Tibial nerve (tissue), 4 donors: Measurements from ENCODE around the gene FSTL4. TPM values are rescaled to one million over a fixed set of nuclear protein-coding genes. Genes with fewer than 3 reads are reported as not detected.

Source experiments
- DNase-seq, 2 donors: peaks; one replicate each; pipeline ENCODE4 v3.0.0-alpha.2; 2019; ENCODE audit warnings: low spot score in 2 of 2
- H3K27ac ChIP-seq, 4 donors: fragments of 200-600 bp; sonication (generic) in 3 of 4; one replicate each; pipeline ENCODE4 v1.5.1; 2017 to 2019; ENCODE audit warnings: mild to moderate bottlenecking in 1 of 4
- H3K27me3 ChIP-seq, 2 donors: fragments of 200-600 bp; sonication (generic) in 1 of 2; one replicate each; pipeline versions ENCODE4 v1.5.1 to v1.6.0; 2017 to 2019
- H3K36me3 ChIP-seq, 3 donors: fragments of 200-600 bp; sonication (generic); one replicate each; pipeline ENCODE4 v1.5.1; 2018 to 2019
- H3K4me1 ChIP-seq, 4 donors: fragments of 200-600 bp; sonication (generic) in 3 of 4; one replicate each; pipeline ENCODE4 v1.5.1; 2017 to 2019
- H3K4me3 ChIP-seq, 4 donors: fragments of 200-600 bp; sonication (generic) in 3 of 4; one replicate each; pipeline ENCODE4 v1.5.1; 2017 to 2019; ENCODE audit warnings: mild to moderate bottlenecking in 1 of 4, moderate library complexity in 1 of 4
- H3K9me3 ChIP-seq, 4 donors: fragments of 200-600 bp; sonication (generic) in 3 of 4; one replicate each; pipeline ENCODE4 v1.5.1; 2017 to 2019
- EP300 ChIP-seq, 2 donors: sonication (generic); formaldehyde crosslinking; IDR thresholded peaks; one replicate each; pipeline ENCODE4 v1.6.1; 2017; ENCODE audit warnings: antibody characterized with exemption in 2 of 2, mild to moderate bottlenecking in 1 of 2
- POLR2A ChIP-seq, 2 donors: fragments of 450-650 bp; IDR thresholded peaks; one replicate each; pipeline ENCODE4 v1.6.1; 2017; ENCODE audit warnings: antibody characterized with exemption in 2 of 2, mild to moderate bottlenecking in 2 of 2, moderate library complexity in 2 of 2
- WGBS, 2 donors: methylation state at CpG; one replicate each; pipeline ENCODE4 v1.1.5; 2018; 5-methylcytosine and 5-hydroxymethylcytosine counted together
- total RNA-seq, 4 donors: library from RNA; depleted of rRNA; stranded (reverse); fragments of >200 nt; gene quantifications; one replicate each; pipeline ENCODE4 v1.1.0, GENCODE V29; 2016
- TF ChIP-seq, protein P1 (sequence below), 5 experiments: fragments of 200-600 bp in 3 of 5; fragments of 450-650 bp in 2 of 5; sonication (generic) in 3 of 5; IDR thresholded peaks; one replicate each; pipeline ENCODE4 v1.5.1; 2016 to 2019; ENCODE audit warnings: antibody characterized with exemption in 5 of 5, mild to moderate bottlenecking in 3 of 5, moderate library complexity in 2 of 5

The FSTL4 gene
- total RNA-seq, 4 donors from 2014 or later, result 0.22 TPM; not detected in 3

DNA sequence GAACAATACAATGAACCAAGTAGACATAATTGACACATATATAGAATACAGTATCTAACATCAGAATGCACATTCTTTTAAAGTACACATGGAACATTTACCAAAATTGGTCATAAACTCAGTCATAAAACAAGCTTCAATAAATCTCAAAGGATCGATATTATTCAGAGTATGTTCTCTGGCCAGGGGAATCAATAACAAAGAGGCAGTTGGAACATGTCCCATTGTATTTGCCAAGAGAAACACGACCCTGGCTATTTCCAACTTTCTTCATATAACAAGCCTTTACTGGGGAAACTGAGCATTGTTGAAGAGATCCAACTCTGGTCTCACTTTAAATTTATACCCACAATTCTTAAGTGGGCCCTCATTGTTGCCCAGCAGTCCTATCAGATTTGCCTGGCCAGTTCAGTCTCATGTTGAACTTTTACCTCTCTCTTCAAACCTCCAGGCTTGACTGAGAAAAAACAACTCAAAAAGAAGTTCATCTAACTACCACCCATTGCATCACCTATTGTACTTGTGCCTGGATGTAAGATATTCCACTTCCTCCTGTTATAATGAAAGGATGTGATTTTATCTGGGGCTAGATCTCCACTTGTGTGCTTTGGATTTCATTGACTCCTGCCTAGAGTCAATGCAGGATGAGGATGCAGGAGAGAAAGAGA, 398.1 kb downstream of the FSTL4 start:
- H3K27ac ChIP-seq, result no peak overlapping the region
- H3K4me1 ChIP-seq, result no peaks in the 10 kb centered on the region
- DNase-seq, result no peak
- no peaks in the 10 kb centered on the region for H3K36me3 ChIP-seq
- H3K27me3 ChIP-seq, result no peaks in the 10 kb centered on the region
- no peak overlapping the region for H3K4me3 ChIP-seq
- no peaks in the 10 kb centered on the region for H3K9me3 ChIP-seq
- WGBS, 2 donors, result 34 to 41% methylated on average over 2 of the region's 2 CpGs
- no peak for TF ChIP-seq POLR2A (IDR thresholded peaks at IDR 0.05)

GRCh38 chr5:133205649-133206048, 406.7 kb downstream of the FSTL4 start:
- WGBS, 2 donors, result 55 to 60% methylated on average over 4 of the region's 4 CpGs
- no peak overlapping the region for H3K27ac ChIP-seq

GRCh38 chr5:133205204-133205603, 407.1 kb downstream of the FSTL4 start:
- TF ChIP-seq, protein P1, sequence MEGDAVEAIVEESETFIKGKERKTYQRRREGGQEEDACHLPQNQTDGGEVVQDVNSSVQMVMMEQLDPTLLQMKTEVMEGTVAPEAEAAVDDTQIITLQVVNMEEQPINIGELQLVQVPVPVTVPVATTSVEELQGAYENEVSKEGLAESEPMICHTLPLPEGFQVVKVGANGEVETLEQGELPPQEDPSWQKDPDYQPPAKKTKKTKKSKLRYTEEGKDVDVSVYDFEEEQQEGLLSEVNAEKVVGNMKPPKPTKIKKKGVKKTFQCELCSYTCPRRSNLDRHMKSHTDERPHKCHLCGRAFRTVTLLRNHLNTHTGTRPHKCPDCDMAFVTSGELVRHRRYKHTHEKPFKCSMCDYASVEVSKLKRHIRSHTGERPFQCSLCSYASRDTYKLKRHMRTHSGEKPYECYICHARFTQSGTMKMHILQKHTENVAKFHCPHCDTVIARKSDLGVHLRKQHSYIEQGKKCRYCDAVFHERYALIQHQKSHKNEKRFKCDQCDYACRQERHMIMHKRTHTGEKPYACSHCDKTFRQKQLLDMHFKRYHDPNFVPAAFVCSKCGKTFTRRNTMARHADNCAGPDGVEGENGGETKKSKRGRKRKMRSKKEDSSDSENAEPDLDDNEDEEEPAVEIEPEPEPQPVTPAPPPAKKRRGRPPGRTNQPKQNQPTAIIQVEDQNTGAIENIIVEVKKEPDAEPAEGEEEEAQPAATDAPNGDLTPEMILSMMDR (IDR thresholded peaks at IDR 0.05), result no peak
- TF ChIP-seq POLR2A (IDR thresholded peaks at IDR 0.05), result no peak
- no peak for TF ChIP-seq EP300 (IDR thresholded peaks at IDR 0.05)
- WGBS, 2 donors, result 39 to 53% methylated on average over 4 of the region's 4 CpGs
- no peaks in the 10 kb centered on the region for H3K36me3 ChIP-seq
- no peak overlapping the region for H3K4me3 ChIP-seq
- peaks cover 0 to 6% (median 0%) of the 10 kb centered on the region in 4 donors for H3K9me3 ChIP-seq
- no peaks in the 10 kb centered on the region for H3K4me1 ChIP-seq
- no peak for DNase-seq
- no peaks in the 10 kb centered on the region for H3K27me3 ChIP-seq
- H3K27ac ChIP-seq, result no peak overlapping the region

More at GRCh38 chr5:133205649-133206048, 406.7 kb downstream of the FSTL4 start:
- Histone ChIP-seq H3K27me3 (no peaks in the 10 kb centered on the region), H3K4me1 (no peaks in the 10 kb centered on the region), H3K4me3 (no peak overlapping the region), H3K36me3 (no peaks in the 10 kb centered on the region), H3K9me3 (peaks cover 0 to 6% (median 0%) of the 10 kb centered on the region in 4 donors)
- no peak for DNase-seq
- no peak for TF ChIP-seq EP300 (IDR thresholded peaks at IDR 0.05)
- TF ChIP-seq POLR2A (IDR thresholded peaks at IDR 0.05), result no peak
- TF ChIP-seq, protein P1 (IDR thresholded peaks at IDR 0.05), result no peak

GRCh38 chr5:133203317-133204305, 408.7 kb downstream of the FSTL4 start:
- DNase-seq, result no peak
- Histone ChIP-seq H3K4me3 (no peak overlapping the region), H3K4me1 (no peaks in the 10 kb centered on the region), H3K27me3 (no peaks in the 10 kb centered on the region), H3K9me3 (peaks cover 0 to 6% (median 0%) of the 10 kb centered on the region in 4 donors), H3K36me3 (no peaks in the 10 kb centered on the region), H3K27ac (no peak overlapping the region)
- TF ChIP-seq EP300 (IDR thresholded peaks at IDR 0.05), result no peak
- TF ChIP-seq, protein P1 (IDR thresholded peaks at IDR 0.05), result no peak
- no peak for TF ChIP-seq POLR2A (IDR thresholded peaks at IDR 0.05)
- WGBS, 2 donors, result 82 to 85% methylated on average over 9 of the region's 9 CpGs

- Histone ChIP-seq H3K4me3 (no peak overlapping the region), H3K27ac (no peak overlapping the region), H3K9me3 (peaks cover 0 to 6% (median 0%) of the 10 kb centered on the region in 4 donors), H3K4me1 (no peaks in the 10 kb centered on the region), H3K27me3 (no peaks in the 10 kb centered on the region), H3K36me3 (no peaks in the 10 kb centered on the region)
- no peak for DNase-seq
- 88% methylated on average over 8 of the region's 8 CpGs for whole genome bisulfite sequencing, 2 donors
- TF ChIP-seq, protein P1 (IDR thresholded peaks at IDR 0.05), result no peak
- TF ChIP-seq POLR2A (IDR thresholded peaks at IDR 0.05) (no peak), EP300 (IDR thresholded peaks at IDR 0.05) (no peak)
Measured at GRCh38 chr5:133202066-133202665, 410.2 kb downstream of the FSTL4 start.
